Right atrium auricular region (tissue), 2 donors: ENCODE data around the gene CGB8. TPM values are rescaled to one million over a fixed set of nuclear protein-coding genes. Genes with fewer than 3 reads are reported as not detected.
"Not testable (repeated sequence)": the region's sequence is repeated elsewhere in the genome, so short reads cannot be mapped to it uniquely, and the experiment has no call there.

Experiments
- DNase-seq: peaks from one replicate; pipeline ENCODE4 v3.0.0-alpha.2; 2019; ENCODE audit warnings: low spot score
- H3K27ac ChIP-seq, 2 donors: fragments of 200-600 bp; sonication (generic); 1 replicate in 1 of 2; 2 replicates in 1 of 2; pipeline ENCODE4 v1.5.1; 2016 to 2019
- H3K27me3 ChIP-seq, 2 donors: fragments of 200-600 bp; sonication (generic); one replicate each; pipeline versions ENCODE4 v1.5.1 to v1.6.0; 2017 to 2019
- H3K36me3 ChIP-seq: fragments of 200-600 bp; sonication (generic); one replicate; pipeline ENCODE4 v1.5.1; 2016
- H3K4me1 ChIP-seq, 2 donors: fragments of 200-600 bp; sonication (generic); one replicate each; pipeline versions ENCODE4 v1.5.1 to v1.6.0; 2017 to 2019
- H3K4me3 ChIP-seq, 2 donors: fragments of 200-600 bp; sonication (generic); 1 replicate in 1 of 2; 2 replicates in 1 of 2; pipeline ENCODE4 v1.5.1; 2017 to 2019; ENCODE audit warnings: mild to moderate bottlenecking in 1 of 2, moderate library complexity in 1 of 2
- H3K9me3 ChIP-seq, 2 donors: fragments of 200-600 bp; sonication (generic); one replicate each; pipeline ENCODE4 v1.5.1; 2019
- total RNA-seq, 2 donors: library from RNA; depleted of rRNA; stranded (reverse); fragments of >200 nt; gene quantifications; one replicate each; pipeline ENCODE4 v1.1.0, GENCODE V29; 2016
- TF ChIP-seq, protein P1 (sequence below), 2 donors: fragments of 200-600 bp; sonication (generic); IDR thresholded peaks; one replicate each; pipeline ENCODE4 v1.5.1; 2019; ENCODE audit warnings: antibody characterized with exemption in 2 of 2

Gene CGB8
- total RNA-seq, 2 donors from 2014 or later, result not detected

DNA sequence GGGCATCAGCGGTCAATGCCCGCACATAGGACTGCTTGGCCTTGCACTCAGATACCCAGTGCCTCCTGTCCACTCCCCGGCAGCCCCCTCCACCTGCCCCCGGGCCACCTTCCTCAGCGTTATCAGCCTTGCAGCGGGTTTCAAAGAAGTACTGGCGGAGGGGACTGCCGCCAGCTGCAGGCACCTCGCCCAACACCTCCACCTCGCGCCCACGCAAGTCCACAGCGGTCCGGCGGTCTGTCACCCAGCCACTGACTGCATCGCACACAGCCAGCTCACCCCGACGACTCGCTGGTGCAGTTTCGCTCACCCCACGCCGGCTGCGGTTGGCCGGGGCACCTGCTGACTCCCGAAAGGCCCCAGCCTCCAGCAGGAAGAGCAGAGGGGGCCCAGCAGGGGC, 12.5 kb upstream of the CGB8 start:
- Histone ChIP-seq H3K4me1 (peaks cover 0 to 38% of the 10 kb centered on the region in 2 donors), H3K4me3 (no peak overlapping the region), H3K27me3 (no peaks in the 10 kb centered on the region), H3K36me3 (no peaks in the 10 kb centered on the region), H3K27ac (no peak overlapping the region), H3K9me3 (no peaks in the 10 kb centered on the region)
- DNase-seq, result no peak
- TF ChIP-seq, protein P1, sequence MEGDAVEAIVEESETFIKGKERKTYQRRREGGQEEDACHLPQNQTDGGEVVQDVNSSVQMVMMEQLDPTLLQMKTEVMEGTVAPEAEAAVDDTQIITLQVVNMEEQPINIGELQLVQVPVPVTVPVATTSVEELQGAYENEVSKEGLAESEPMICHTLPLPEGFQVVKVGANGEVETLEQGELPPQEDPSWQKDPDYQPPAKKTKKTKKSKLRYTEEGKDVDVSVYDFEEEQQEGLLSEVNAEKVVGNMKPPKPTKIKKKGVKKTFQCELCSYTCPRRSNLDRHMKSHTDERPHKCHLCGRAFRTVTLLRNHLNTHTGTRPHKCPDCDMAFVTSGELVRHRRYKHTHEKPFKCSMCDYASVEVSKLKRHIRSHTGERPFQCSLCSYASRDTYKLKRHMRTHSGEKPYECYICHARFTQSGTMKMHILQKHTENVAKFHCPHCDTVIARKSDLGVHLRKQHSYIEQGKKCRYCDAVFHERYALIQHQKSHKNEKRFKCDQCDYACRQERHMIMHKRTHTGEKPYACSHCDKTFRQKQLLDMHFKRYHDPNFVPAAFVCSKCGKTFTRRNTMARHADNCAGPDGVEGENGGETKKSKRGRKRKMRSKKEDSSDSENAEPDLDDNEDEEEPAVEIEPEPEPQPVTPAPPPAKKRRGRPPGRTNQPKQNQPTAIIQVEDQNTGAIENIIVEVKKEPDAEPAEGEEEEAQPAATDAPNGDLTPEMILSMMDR (IDR thresholded peaks at IDR 0.05), result no peak

DNA sequence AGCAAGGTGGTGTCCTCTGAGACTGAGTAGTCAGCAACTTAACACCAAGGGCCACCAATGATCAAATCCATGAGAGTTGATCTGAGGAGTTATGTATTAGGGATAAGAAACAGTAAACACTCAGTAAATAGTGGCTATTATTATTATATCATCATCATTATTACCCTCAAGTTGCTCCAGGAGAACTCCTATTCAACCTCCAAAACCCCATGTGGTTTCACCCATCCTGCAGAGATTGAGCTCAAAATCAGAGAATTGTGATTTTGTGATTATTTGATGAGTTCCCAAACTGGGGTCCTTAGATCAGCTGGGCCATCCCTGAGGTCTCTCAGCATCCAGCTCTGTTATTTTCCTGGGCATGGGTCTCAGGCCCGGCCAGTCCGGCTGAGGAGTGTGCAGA, 12.1 kb upstream of the CGB8 start:
- no peak overlapping the region for H3K27ac ChIP-seq
- H3K9me3 ChIP-seq, result no peaks in the 10 kb centered on the region
- DNase-seq, result no peak
- peaks cover 0 to 36% of the 10 kb centered on the region in 2 donors for H3K4me1 ChIP-seq
- H3K4me3 ChIP-seq, result no peak overlapping the region
- no peaks in the 10 kb centered on the region for H3K27me3 ChIP-seq
- TF ChIP-seq, protein P1 (IDR thresholded peaks at IDR 0.05), result no peak
- no peaks in the 10 kb centered on the region for H3K36me3 ChIP-seq

DNA sequence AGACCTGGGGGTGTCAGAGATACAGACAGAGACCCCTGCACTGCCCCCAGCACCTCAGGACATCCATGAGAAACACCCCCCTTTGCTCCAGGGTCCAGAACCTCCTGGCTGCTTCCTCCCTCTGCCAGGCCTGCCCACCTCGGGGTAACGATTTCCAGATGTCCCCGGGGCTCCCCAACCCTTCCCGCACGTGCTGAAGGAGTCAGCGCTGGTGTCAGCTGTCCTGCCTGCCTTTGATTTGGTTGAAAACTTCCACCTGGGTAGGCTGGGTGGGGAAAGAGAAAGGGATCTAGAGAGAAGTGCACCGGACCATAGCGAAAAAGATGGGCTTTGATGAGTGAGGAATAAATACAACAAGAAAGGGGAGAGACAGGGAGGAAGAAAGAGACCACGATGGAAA, 10.1 kb upstream of the CGB8 start:
- Histone ChIP-seq H3K4me3 (no peak overlapping the region), H3K9me3 (no peaks in the 10 kb centered on the region), H3K36me3 (no peaks in the 10 kb centered on the region), H3K4me1 (peaks cover 0 to 19% of the 10 kb centered on the region in 2 donors), H3K27me3 (no peaks in the 10 kb centered on the region), H3K27ac (no peak overlapping the region)
- TF ChIP-seq, protein P1 (IDR thresholded peaks at IDR 0.05), result no peak
- DNase-seq, result no peak

DNA sequence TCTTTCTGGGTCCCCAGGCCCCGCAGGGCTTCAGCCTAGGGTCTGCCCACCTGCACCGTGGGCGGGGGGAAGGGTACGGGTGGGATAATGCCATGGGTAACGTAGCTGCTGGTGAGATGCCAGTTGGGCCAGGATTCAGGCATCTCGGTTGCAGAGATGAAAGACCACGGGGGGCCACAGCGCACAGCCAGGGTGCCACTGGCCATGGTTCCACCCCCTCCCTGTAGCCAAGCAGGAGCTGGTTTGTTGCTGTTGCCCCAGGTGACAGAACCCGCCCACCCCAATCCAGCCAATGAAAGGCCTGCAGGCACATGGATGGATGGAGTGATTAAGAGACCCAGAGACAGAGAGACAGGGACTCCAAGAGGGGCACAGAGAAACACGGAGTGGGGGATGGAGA, 9.7 kb upstream of the CGB8 start:
- Histone ChIP-seq H3K27ac (no peak overlapping the region), H3K9me3 (no peaks in the 10 kb centered on the region), H3K36me3 (no peaks in the 10 kb centered on the region), H3K4me3 (no peak overlapping the region), H3K4me1 (peaks cover 0 to 19% of the 10 kb centered on the region in 2 donors), H3K27me3 (no peaks in the 10 kb centered on the region)
- DNase-seq, result no peak
- TF ChIP-seq, protein P1 (IDR thresholded peaks at IDR 0.05), result no peak

DNA sequence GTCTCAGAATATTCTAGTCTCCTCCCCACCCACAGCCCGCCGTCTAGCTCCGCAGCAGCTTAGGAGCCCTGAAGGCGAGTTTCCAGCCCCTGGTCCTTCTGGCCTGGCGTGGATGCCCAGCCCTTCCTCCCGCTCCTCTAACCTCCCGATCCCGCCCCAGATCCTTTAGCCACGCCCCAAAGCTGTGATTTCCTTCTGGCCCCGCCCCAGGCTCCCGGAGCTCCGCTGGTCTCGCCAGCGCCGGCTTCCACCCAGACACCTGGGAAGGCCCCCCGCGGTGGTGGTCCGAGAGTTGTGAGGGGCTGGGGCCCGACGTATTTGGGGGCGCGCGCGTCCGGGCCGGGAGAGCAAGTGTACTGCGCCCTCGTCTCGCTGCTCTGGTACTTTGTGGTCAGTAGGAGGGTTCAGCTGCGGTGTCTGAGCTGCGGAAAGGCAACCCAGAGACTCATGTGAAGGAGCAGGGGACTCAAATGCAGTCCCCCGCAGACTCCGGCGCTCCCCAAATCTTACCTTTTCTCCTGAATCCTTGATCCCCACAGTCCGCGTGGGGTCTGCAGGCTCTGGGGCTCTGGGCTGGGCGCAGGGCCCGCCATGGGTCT, 8.8 kb upstream of the CGB8 start, which contains the start of gene CGB7:
Gene CGB7 (minus strand): TSS at position 114 of the 599 bp plus-strand sequence. CDS start 2,374 bp downstream, outside the sequence.
- Histone ChIP-seq H3K27ac (peak within 1 kb of the TSS in 1 of 2 donors; percentile 35), H3K9me3 (no peaks in the 10 kb centered on the region), H3K27me3 (no peaks in the 10 kb centered on the region), H3K36me3 (no peaks in the 10 kb centered on the region), H3K4me3 (peak within 1 kb of the TSS; percentile 38 to 51), H3K4me1 (peaks cover 0 to 19% of the 10 kb centered on the region in 2 donors)
- peak; percentile 63 for DNase-seq
- TF ChIP-seq, protein P1 (IDR thresholded peaks at IDR 0.05), result no peak

DNA sequence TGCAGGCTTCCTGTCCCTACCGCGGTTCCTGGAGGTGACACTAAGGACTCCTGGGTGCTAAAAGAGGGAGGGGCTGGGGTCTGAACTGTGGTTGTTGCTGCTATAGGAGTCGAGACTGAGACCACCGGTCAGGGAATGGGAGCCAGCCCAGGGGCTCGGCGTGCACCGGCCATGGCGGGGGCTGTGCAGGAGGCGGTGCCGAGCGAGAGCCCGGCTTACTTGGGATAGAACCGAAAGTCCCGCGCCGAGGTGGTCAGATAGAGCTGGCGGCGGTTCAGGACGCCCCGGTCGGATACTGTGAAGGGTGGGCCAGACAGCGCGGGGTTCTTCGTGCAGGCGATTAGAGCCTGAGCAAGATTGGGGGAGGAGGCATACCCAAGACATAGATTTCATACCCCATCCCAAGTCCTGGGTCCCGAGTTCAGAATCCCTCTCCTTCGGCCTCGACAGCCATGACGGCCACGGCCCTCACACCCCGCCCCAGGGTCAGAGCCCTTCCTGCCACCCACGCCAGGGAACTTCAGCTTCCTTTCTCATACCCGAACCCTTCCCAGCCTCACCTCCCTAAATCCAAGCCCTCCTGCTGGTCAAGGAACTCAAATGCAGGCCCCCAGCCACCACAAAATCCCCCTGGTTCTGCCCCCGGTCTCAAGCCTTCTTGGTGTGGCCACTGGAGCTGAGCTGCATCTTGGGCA, 8.1 kb upstream of the CGB8 start:
- peaks cover 0 to 19% of the 10 kb centered on the region in 2 donors for H3K4me1 ChIP-seq
- peak overlapping the region; percentile 38 to 51 for H3K4me3 ChIP-seq
- H3K9me3 ChIP-seq, H3K36me3 ChIP-seq, H3K27me3 ChIP-seq, DNase-seq: not testable (repeated sequence)
- H3K27ac ChIP-seq, result peak overlapping the region in 1 of 2 donors; percentile 35
